ENCODE measurements around the gene MERTK.
"Not testable (repeated sequence)": the region's sequence is repeated elsewhere in the genome, so short reads cannot be mapped to it uniquely, and the experiment has no call there.

The MERTK gene

GRCh38 chr2:112062894-112063293 lies 164.5 kb downstream of the MERTK start:
- DNase-seq (ENCODE audit: low read depth): no peak
- no peak overlapping the region for H3K4me3 ChIP-seq (ENCODE audit: control insufficient read depth, low read depth, low read length)
- TF ChIP-seq CTCF (IDR thresholded peaks at IDR 0.05; ENCODE audit: control insufficient read depth, insufficient read depth, low read depth, low read length, missing control alignments): no peak

- DNase-seq (ENCODE audit: low read depth): no peak
- no peak for TF ChIP-seq CTCF (IDR thresholded peaks at IDR 0.05; ENCODE audit: control insufficient read depth, insufficient read depth, low read depth, low read length, missing control alignments)
- H3K4me3 ChIP-seq (ENCODE audit: control insufficient read depth, low read depth, low read length): no peak overlapping the region
These were observed 167.1 kb downstream of the MERTK start for GRCh38 chr2:112065486-112065885.

- no peak overlapping the region for H3K4me3 ChIP-seq (ENCODE audit: control insufficient read depth, low read depth, low read length)
- DNase-seq (ENCODE audit: low read depth): peak; percentile 52
- no peak for TF ChIP-seq CTCF (IDR thresholded peaks at IDR 0.05; ENCODE audit: control insufficient read depth, insufficient read depth, low read depth, low read length, missing control alignments)
These were observed 167.6 kb downstream of the MERTK start for GRCh38 chr2:112065966-112066365.

- not testable (repeated sequence) for DNase-seq (ENCODE audit: low read depth); H3K4me3 ChIP-seq (ENCODE audit: control insufficient read depth, low read depth, low read length)
These were observed 171.4 kb downstream of the MERTK start for GRCh38 chr2:112069794-112070193.

GRCh38 chr2:112073875-112074274 lies 175.5 kb downstream of the MERTK start:
- H3K4me3 ChIP-seq (ENCODE audit: control insufficient read depth, low read depth, low read length): no peak overlapping the region
- DNase-seq (ENCODE audit: low read depth): no peak
- no peak for TF ChIP-seq CTCF (IDR thresholded peaks at IDR 0.05; ENCODE audit: control insufficient read depth, insufficient read depth, low read depth, low read length, missing control alignments)

GRCh38 chr2:112074506-112074905 lies 176.1 kb downstream of the MERTK start:
- TF ChIP-seq CTCF (IDR thresholded peaks at IDR 0.05; ENCODE audit: control insufficient read depth, insufficient read depth, low read depth, low read length, missing control alignments): no peak
- no peak for DNase-seq (ENCODE audit: low read depth)
- no peak overlapping the region for H3K4me3 ChIP-seq (ENCODE audit: control insufficient read depth, low read depth, low read length)

- TF ChIP-seq CTCF (IDR thresholded peaks at IDR 0.05; ENCODE audit: control insufficient read depth, insufficient read depth, low read depth, low read length, missing control alignments): no peak
- H3K4me3 ChIP-seq (ENCODE audit: control insufficient read depth, low read depth, low read length): no peak overlapping the region
- DNase-seq (ENCODE audit: low read depth): no peak
These were observed 177.3 kb downstream of the MERTK start for GRCh38 chr2:112075490-112076260.

All from AG09309 (cell line).